NCI-H2081 treated with DMSO at 0.1 percent for 48 hours (cell line): ENCODE measurements around the gene BNIP2.

Experiments
- DNase-seq: peaks from one replicate; lab custom pipeline; 2025; lab: John Stamatoyannopoulos, UW

The BNIP2 gene

DNA sequence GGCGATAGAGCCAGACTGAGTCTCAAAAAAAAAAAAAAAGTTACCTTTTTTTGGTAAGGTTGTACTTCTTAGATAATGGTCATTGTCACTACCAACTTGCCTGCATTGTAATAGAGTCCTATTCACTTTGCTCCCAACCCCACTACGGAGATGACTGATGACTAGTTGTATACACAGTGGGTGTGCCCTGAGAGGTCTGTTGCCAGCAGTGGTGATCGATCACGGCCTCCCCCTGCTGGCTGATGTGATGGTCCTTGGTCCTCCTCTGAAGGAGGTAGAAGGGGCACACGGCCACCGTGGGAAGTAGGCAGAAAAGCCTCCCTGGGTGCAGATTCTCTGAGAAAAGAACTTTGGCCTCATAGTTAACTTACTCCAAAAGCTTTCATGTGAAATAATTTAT is 66.8 kb downstream of the BNIP2 start:
- DNase-seq = no peak

- no peak for DNase-seq
Measured at GRCh38 chr15:59618406-59618805, 70.7 kb downstream of the BNIP2 start.

GRCh38 chr15:59616379-59616778 is 72.7 kb downstream of the BNIP2 start:
- no peak for DNase-seq

DNA sequence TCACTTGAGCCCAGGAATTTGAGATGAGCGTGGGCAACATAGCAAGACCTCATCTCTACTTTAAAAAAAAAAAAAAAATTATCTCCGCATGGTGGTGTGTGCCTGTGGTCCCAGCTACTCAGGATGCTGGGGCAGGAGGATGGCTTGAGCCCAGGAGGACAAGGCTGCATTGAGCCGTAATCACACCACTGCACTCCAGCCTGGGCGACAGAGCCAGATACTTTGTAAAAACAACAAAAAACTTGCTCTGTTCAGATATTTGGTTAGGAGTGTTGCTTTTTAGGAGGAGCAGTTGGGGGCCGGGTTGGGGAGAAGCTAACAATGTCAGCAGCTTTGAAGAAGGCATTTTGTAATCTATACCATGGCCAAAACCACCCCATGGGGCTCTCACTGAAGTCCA is 73.5 kb downstream of the BNIP2 start:
- no peak for DNase-seq

DNA sequence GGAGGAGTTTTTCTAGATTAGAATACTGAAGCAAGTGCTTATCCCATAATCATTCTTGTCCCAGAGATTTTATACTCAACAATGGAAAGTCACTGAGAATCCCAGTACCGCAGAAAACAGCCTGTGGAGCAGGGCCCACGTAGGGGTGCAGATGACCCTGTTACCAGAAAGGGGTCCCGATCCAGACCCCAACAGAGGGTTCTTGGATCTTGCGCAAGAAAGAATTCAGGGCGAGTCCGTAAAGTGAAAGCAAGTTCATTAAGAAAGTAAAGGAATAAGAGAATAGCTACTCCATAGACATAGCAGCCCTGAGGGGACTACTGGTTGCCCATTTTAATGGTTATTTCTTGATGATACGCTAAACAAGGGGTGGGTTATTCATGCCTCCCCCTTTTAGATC is 75.0 kb downstream of the BNIP2 start:
- no peak for DNase-seq

DNA sequence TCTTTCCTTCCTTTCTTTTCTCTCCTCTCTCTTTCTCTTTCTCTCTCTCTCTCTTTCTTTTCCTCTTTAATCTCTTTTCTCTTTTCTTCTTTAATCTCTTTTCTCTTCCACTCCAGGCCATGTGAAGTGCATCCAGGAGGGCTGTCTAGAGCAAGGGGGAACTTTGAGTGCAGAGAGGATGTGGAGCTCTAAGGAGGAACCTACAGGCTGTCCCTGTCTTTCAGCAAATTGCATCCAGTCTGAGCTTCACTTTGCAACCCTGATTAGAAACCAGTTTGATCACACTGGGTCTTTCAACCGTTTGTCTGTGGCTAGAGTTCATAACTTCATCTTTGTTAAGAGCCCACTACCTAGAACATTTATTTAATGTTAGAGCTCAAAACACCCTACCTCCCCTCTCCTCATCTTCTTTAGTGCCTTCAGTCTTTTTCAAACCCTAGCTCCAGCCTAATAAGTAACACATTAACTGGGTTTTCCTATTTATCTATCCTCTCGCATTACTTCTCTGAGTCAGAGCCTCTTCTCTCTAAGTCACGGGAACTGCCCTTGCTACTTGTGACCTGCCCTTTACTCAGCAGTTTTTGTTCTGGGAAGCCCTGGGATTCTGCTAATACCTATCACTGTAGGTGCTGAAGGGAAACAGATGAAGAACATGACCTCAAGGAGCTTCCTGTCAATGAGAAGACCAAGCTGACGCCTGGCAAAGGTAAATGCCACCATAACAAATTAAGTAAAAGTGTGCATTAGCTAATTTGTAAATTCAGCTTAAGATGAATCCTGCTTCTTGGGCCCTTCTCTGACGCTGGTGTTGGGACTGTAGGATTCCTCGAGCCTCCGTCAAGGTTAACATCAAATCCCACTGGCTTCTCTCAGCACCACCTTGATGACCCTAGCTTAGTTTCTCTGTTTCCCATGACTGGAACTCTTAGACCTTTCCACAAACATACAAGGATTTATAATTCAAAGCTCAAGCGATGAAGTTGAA is 77.6 kb downstream of the BNIP2 start, which contains the start of gene GCNT3:
Gene GCNT3 (plus strand): TSS at position 508 of the 985 bp plus-strand sequence. CDS start 6,456 bp downstream, outside the sequence.
- DNase-seq = no peak

GRCh38 chr15:59609730-59610712 is 79.1 kb downstream of the BNIP2 start:
- DNase-seq = no peak
